Osteoblast (primary cell): Measurements from ENCODE around the gene NCKAP5. TPM values are rescaled to one million over a fixed set of nuclear protein-coding genes. Genes with fewer than 3 reads are reported as not detected.

Experiments
- DNase-seq: peaks from one replicate; pipeline ENCODE4 v3.0.0; 2011; ENCODE audit warnings: low spot score, mixed read lengths; ENCODE audit not compliant: insufficient read length; ENCODE audit errors: missing footprints
- H2AFZ ChIP-seq: 2 replicates; pipeline ENCODE4 v1.6.0; 2011; ENCODE audit warnings: mild to moderate bottlenecking, low read length
- H3K27ac ChIP-seq: 2 replicates; pipeline ENCODE4 v1.5.1; 2011; ENCODE audit warnings: mild to moderate bottlenecking, low read depth, low read length, moderate library complexity
- H3K27me3 ChIP-seq: 2 replicates; pipeline ENCODE4 v1.6.0; 2012; ENCODE audit warnings: mild to moderate bottlenecking, control low read depth, inconsistent platforms, low read length, moderate library complexity; ENCODE audit not compliant: insufficient read depth
- H3K36me3 ChIP-seq: 2 replicates; pipeline ENCODE4 v1.5.1; 2011; ENCODE audit warnings: mild to moderate bottlenecking, low read length, control low read depth, moderate library complexity; ENCODE audit not compliant: insufficient read depth
- H3K4me1 ChIP-seq: 2 replicates; pipeline ENCODE4 v1.5.1; 2011; ENCODE audit warnings: mild to moderate bottlenecking, low read length, control low read depth, moderate library complexity; ENCODE audit not compliant: insufficient read depth
- H3K4me2 ChIP-seq: 2 replicates; pipeline ENCODE4 v1.6.0; 2011; ENCODE audit warnings: mild to moderate bottlenecking, low read length; ENCODE audit not compliant: insufficient read depth
- H3K4me3 ChIP-seq: fragments of 200-600 bp; sonication (generic); 3 replicates; pipeline ENCODE4 v1.5.1; 2012; ENCODE audit warnings: mild to moderate bottlenecking, low read length, inconsistent platforms; ENCODE audit not compliant: insufficient read depth
- H3K79me2 ChIP-seq: 2 replicates; pipeline ENCODE4 v1.6.0; 2012; ENCODE audit warnings: mild to moderate bottlenecking, low read length, control low read depth, inconsistent platforms; ENCODE audit not compliant: insufficient read depth
- H3K9me3 ChIP-seq: 2 replicates; pipeline ENCODE4 v1.5.1; 2011; ENCODE audit warnings: low read depth, low read length, control low read depth
- H4K20me1 ChIP-seq: 2 replicates; pipeline ENCODE4 v1.6.0; 2012; ENCODE audit warnings: mild to moderate bottlenecking, low read length, control low read depth; ENCODE audit not compliant: insufficient read depth
- CTCF ChIP-seq: IDR thresholded peaks from 2 replicates; pipeline ENCODE4 v1.5.1; 2011; ENCODE audit warnings: mild to moderate bottlenecking, low read depth, low read length, moderate library complexity; ENCODE audit errors: extremely low read depth
- total RNA-seq: library from RNA; depleted of rRNA; stranded (reverse); fragments of >200 nt; gene quantifications from 2 replicates; pipeline ENCODE4 v1.2.3, GENCODE V29; 2012

NCKAP5 gene
- total RNA-seq, 1 donor: 1.8 TPM

- no peak for TF ChIP-seq CTCF
- H3K27me3 ChIP-seq: no peaks in the 10 kb centered on the region
- H3K4me3 ChIP-seq: no peak overlapping the region
Observed at GRCh38 chr2:132754867-132755472, 813.3 kb downstream of the NCKAP5 start.

GRCh38 chr2:132754392-132754791, 813.9 kb downstream of the NCKAP5 start:
- Histone ChIP-seq H3K4me2 (no peak overlapping the region), H3K9me3 (no peaks in the 10 kb centered on the region), H3K79me2 (no peaks in the 10 kb centered on the region), H3K27me3 (no peaks in the 10 kb centered on the region), H3K27ac (no peak overlapping the region), H3K4me3 (no peak overlapping the region), H3K36me3 (no peaks in the 10 kb centered on the region), H2AFZ (no peak overlapping the region), H4K20me1 (no peaks in the 10 kb centered on the region), H3K4me1 (no peaks in the 10 kb centered on the region)
- no peak for DNase-seq
- TF ChIP-seq CTCF: no peak

More at GRCh38 chr2:132754867-132755472, 813.3 kb downstream of the NCKAP5 start:
- Histone ChIP-seq H3K4me1 (no peaks in the 10 kb centered on the region), H4K20me1 (no peaks in the 10 kb centered on the region), H2AFZ (no peak overlapping the region), H3K9me3 (no peaks in the 10 kb centered on the region), H3K27ac (no peak overlapping the region), H3K4me2 (no peak overlapping the region), H3K79me2 (no peaks in the 10 kb centered on the region), H3K36me3 (no peaks in the 10 kb centered on the region)
- no peak for DNase-seq

- Histone ChIP-seq H4K20me1 (no peaks in the 10 kb centered on the region), H3K4me1 (no peaks in the 10 kb centered on the region), H3K4me3 (no peak overlapping the region), H3K79me2 (no peaks in the 10 kb centered on the region), H3K9me3 (no peaks in the 10 kb centered on the region), H3K27me3 (no peaks in the 10 kb centered on the region), H3K4me2 (no peak overlapping the region), H2AFZ (no peak overlapping the region), H3K36me3 (no peaks in the 10 kb centered on the region), H3K27ac (no peak overlapping the region)
- no peak for TF ChIP-seq CTCF
- DNase-seq: no peak
Observed at GRCh38 chr2:132752421-132753206, 815.6 kb downstream of the NCKAP5 start.

- no peak overlapping the region for H2AFZ ChIP-seq
- no peaks in the 10 kb centered on the region for H4K20me1 ChIP-seq
- H3K79me2 ChIP-seq: no peaks in the 10 kb centered on the region
- H3K4me3 ChIP-seq: no peak overlapping the region
- no peaks in the 10 kb centered on the region for H3K4me1 ChIP-seq
- no peaks in the 10 kb centered on the region for H3K9me3 ChIP-seq
- H3K36me3 ChIP-seq: no peaks in the 10 kb centered on the region
- no peak overlapping the region for H3K27ac ChIP-seq
- DNase-seq: no peak
- no peak for TF ChIP-seq CTCF
- H3K4me2 ChIP-seq: no peak overlapping the region
- H3K27me3 ChIP-seq: no peaks in the 10 kb centered on the region
Observed at GRCh38 chr2:132751836-132752235, 816.4 kb downstream of the NCKAP5 start.
